ENCODE results near the gene ZNF235.
"Not testable (repeated sequence)": the region's sequence is repeated elsewhere in the genome, so short reads cannot be mapped to it uniquely, and the experiment has no call there.

DNA sequence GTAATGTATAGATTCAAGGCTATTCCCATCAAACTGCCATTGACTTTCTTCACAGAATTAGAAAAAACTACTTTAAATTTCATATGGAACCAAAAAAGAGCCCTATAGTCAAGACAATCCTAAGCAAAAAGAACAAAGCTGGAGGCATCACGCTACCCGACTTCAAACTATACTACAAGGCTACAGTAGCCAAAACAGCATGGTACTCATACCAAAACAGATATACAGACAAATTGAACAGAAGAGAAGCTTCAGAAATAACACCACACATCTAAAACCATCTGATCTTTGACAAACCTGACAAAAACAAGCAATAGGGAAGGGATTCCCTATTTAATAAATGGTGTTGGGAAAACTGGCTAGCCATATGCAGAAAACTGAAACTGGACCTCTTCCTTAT lies 52.5 kb downstream of the ZNF235 start:
- not testable (repeated sequence) for TF ChIP-seq EZH2 (IDR thresholded peaks at IDR 0.05; ENCODE audit: insufficient read depth, poor library complexity, severe bottlenecking); EZH2phosphoT487 (IDR thresholded peaks at IDR 0.05; ENCODE audit: insufficient read depth, low read depth)
